AG04450 (cell line): ENCODE measurements around the gene C1QL2. TPM values are rescaled to one million over a fixed set of nuclear protein-coding genes. Genes with fewer than 3 reads are reported as not detected.
A peak's percentile ranks its signal among the peaks of the same experiment; 100 is the strongest.

Experiments used
- CTCF ChIA-PET: fragments of 300-600, 350-600 bp; formaldehyde crosslinking; extraction: SDS; loops from one replicate; lab custom pipeline; 2022; ENCODE audit warnings: antibody characterized with exemption, inconsistent platforms; lab: Charles Lee
- POLR2A ChIA-PET: fragments of 350-600 bp; formaldehyde crosslinking; extraction: SDS; loops from one replicate; lab custom pipeline; 2021; ENCODE audit warnings: antibody characterized with exemption, inconsistent platforms; lab: Yijun Ruan, JAX
- DNase-seq: peaks from one replicate; pipeline ENCODE4 v3.0.0-alpha.2; 2011; ENCODE audit warnings: low read depth, low spot score
- H3K27ac ChIP-seq: one replicate; pipeline ENCODE4 v1.5.1; 2012; ENCODE audit warnings: low read depth, low read length, control low read depth
- H3K27me3 ChIP-seq: one replicate; pipeline ENCODE4 v1.6.0; 2012; ENCODE audit warnings: low read length; ENCODE audit not compliant: control insufficient read depth, insufficient read depth
- H3K4me3 ChIP-seq: 2 replicates; pipeline ENCODE4 v1.5.1; 2011; ENCODE audit warnings: mild to moderate bottlenecking, low read depth, low read length, control low read depth
- H3K9me3 ChIP-seq: 2 replicates; pipeline ENCODE4 v1.5.1; 2012; ENCODE audit warnings: low read length; ENCODE audit not compliant: control insufficient read depth, insufficient read depth
- CTCF ChIP-seq: IDR thresholded peaks from 2 replicates; pipeline ENCODE4 v1.5.1; 2011; ENCODE audit warnings: low read depth, low read length, control low read depth, inconsistent platforms
- polyA plus RNA-seq: library from polyadenylated mRNA; depleted of rRNA; stranded (reverse); fragments of >200 nt; gene quantifications from 2 replicates; pipeline ENCODE4 v1.2.3, GENCODE V29; 2011

The C1QL2 gene
- polyA plus RNA-seq, 1 experiment = not detected

- no peaks in the 10 kb centered on the region for H3K27me3 ChIP-seq
- H3K27ac ChIP-seq = no peak overlapping the region
- ChIA-PET POLR2A (no interaction called here), CTCF (no interaction called here)
- TF ChIP-seq CTCF = no peak
- H3K4me3 ChIP-seq = no peak overlapping the region
- no peak for DNase-seq
- no peaks in the 10 kb centered on the region; the same call in 1 of the 2 replicates for H3K9me3 ChIP-seq
Measured at GRCh38 chr2:119136872-119137271, 21.7 kb downstream of the C1QL2 start.

GRCh38 chr2:119136093-119136492 lies 22.5 kb downstream of the C1QL2 start:
- Histone ChIP-seq H3K27ac (no peak overlapping the region), H3K4me3 (no peak overlapping the region), H3K27me3 (no peaks in the 10 kb centered on the region), H3K9me3 (no peaks in the 10 kb centered on the region; the same call in 1 of the 2 replicates)
- no peak for TF ChIP-seq CTCF
- no peak for DNase-seq
- ChIA-PET CTCF (no interaction called here), POLR2A (no interaction called here)

GRCh38 chr2:119134775-119135174 lies 23.8 kb downstream of the C1QL2 start:
- no peak for DNase-seq
- POLR2A ChIA-PET = no interaction called here
- Histone ChIP-seq H3K27me3 (peaks cover 4% of the 10 kb centered on the region), H3K4me3 (no peak overlapping the region), H3K27ac (no peak overlapping the region), H3K9me3 (no peaks in the 10 kb centered on the region; the same call in 1 of the 2 replicates)
- TF ChIP-seq CTCF = no peak
- CTCF ChIA-PET = no interaction called here

GRCh38 chr2:119126650-119127049 lies 31.9 kb downstream of the C1QL2 start:
- Histone ChIP-seq H3K4me3 (no peak overlapping the region), H3K9me3 (no peaks in the 10 kb centered on the region), H3K27ac (no peak overlapping the region), H3K27me3 (peaks cover 8% of the 10 kb centered on the region)
- DNase-seq = no peak
- TF ChIP-seq CTCF = peak; percentile 37
- ChIA-PET CTCF (interaction anchor here (0.6 to 1.2 kb wide), 4 partner anchors 133 to 239 kb away, joined by 3 to 6 read pairs (median 5); no protein-coding TSS in a partner anchor), POLR2A (no interaction called here)

GRCh38 chr2:119123389-119123788 lies 35.2 kb downstream of the C1QL2 start:
- TF ChIP-seq CTCF = no peak

More at GRCh38 chr2:119123389-119123788, 35.2 kb downstream of the C1QL2 start:
- H3K27ac ChIP-seq = no peak overlapping the region
- no peak overlapping the region for H3K4me3 ChIP-seq
- H3K27me3 ChIP-seq = peaks cover 4% of the 10 kb centered on the region
- ChIA-PET CTCF (no interaction called here), POLR2A (no interaction called here)
- H3K9me3 ChIP-seq = no peaks in the 10 kb centered on the region
- no peak for DNase-seq
